K562 (cell line): ENCODE data around the gene VEGFB. TPM values are rescaled to one million over a fixed set of nuclear protein-coding genes. Genes with fewer than 3 reads are reported as not detected.
A peak's percentile ranks its signal among the peaks of the same experiment; 100 is the strongest.

Source experiments
- ATAC-seq: fragments of 200-7000 bp; cut with Tn5 transposase; 3 replicates; pipeline ENCODE4 v1.9.1; 2020; ENCODE audit warnings: moderate library complexity
- BruUV-seq: library from RNA; stranded (reverse); fragments of 400-500 nt; replicated peaks from 2 replicates; lab custom pipeline; 2021; lab: Mats Ljungman, UMichigan
- CTCF ChIA-PET: fragments of 300-600 bp; formaldehyde crosslinking; extraction: SDS; loops from one replicate; lab custom pipeline; 2021; ENCODE audit warnings: low intra/inter-chr PET ratio; lab: Yijun Ruan, JAX
- POLR2A ChIA-PET: fragments of 300-600, 350-650 bp; sonication (Branson Sonifier 250); formaldehyde crosslinking; extraction: SDS; loops from one replicate; lab custom pipeline; 2021; ENCODE audit warnings: antibody characterized with exemption, inconsistent platforms; lab: Yijun Ruan, JAX
- DNase-seq, 4 experiments: peaks; one replicate each; pipeline versions ENCODE4 v3.0.0 to v3.0.0-alpha.2; 2011 to 2018; ENCODE audit warnings: low spot score in 3 of 4, mixed read lengths in 3 of 4; ENCODE audit errors: extremely low read depth in 1 of 4
- FAIRE-seq: peaks from 2 replicates; lab custom pipeline; 2011; peaks lifted over from hg19 to GRCh38; lab: Jason Lieb, UNC
- H2AFZ ChIP-seq: 2 replicates; pipeline ENCODE4 v1.6.0; 2011; ENCODE audit warnings: low read depth, low read length, control low read depth, inconsistent platforms
- H3K27ac ChIP-seq: fragments of 200-600 bp; 3 replicates; pipeline ENCODE4 v1.8.0; 2011; ENCODE audit warnings: low read depth, mild to moderate bottlenecking, control low read depth, inconsistent platforms, low read length, moderate library complexity, mixed read lengths; ENCODE audit errors: extremely low read depth
- H3K27me3 ChIP-seq, 2 experiments: fragments of 300-600 bp in 1 of 2; 2 replicates in 1 of 2; 3 replicates in 1 of 2; pipeline versions ENCODE4 v1.6.0 to v1.8.0; 2011; ENCODE audit warnings: inconsistent platforms in 2 of 2, low read length in 2 of 2, mild to moderate bottlenecking in 1 of 2, mixed read lengths in 1 of 2, moderate library complexity in 1 of 2; ENCODE audit not compliant: control insufficient read depth in 2 of 2, insufficient read depth in 2 of 2
- H3K36me3 ChIP-seq: fragments of 300-600 bp; 3 replicates; pipeline ENCODE4 v1.8.0; 2011; ENCODE audit warnings: mild to moderate bottlenecking, low read length, inconsistent platforms; ENCODE audit not compliant: control insufficient read depth, insufficient read depth
- H3K4me1 ChIP-seq, 2 experiments: fragments of 200-600 bp in 1 of 2; replicated peaks in 1 of 2; 2 replicates in 1 of 2; 3 replicates in 1 of 2; pipeline versions ENCODE4 v1.5.1 to v1.8.0; 2011; ENCODE audit warnings: inconsistent platforms in 2 of 2, low read length in 2 of 2, mild to moderate bottlenecking in 1 of 2, mixed read lengths in 1 of 2, moderate library complexity in 1 of 2; ENCODE audit not compliant: control insufficient read depth in 2 of 2, insufficient read depth in 2 of 2
- H3K4me2 ChIP-seq: 2 replicates; pipeline ENCODE4 v1.6.1; 2011; ENCODE audit warnings: low read length, control low read depth, inconsistent platforms, mixed read lengths; ENCODE audit not compliant: insufficient read depth
- H3K4me3 ChIP-seq: fragments of 200-600 bp; sonication (generic), shearing (Covaris generic); 2 replicates; pipeline ENCODE4 v1.5.1; 2016; ENCODE audit warnings: control low read depth, inconsistent platforms
- H3K79me2 ChIP-seq: fragments of 200-600 bp; 3 replicates; pipeline ENCODE4 v1.8.0; 2011; ENCODE audit warnings: low read length, inconsistent platforms; ENCODE audit not compliant: control insufficient read depth, insufficient read depth
- H3K9ac ChIP-seq, 2 experiments: 2 replicates each; pipeline versions ENCODE4 v1.6.0 to v1.6.1; 2011; ENCODE audit warnings: low read depth in 2 of 2, low read length in 2 of 2, control low read depth in 1 of 2, inconsistent platforms in 1 of 2, mild to moderate bottlenecking in 1 of 2, mixed read lengths in 1 of 2; ENCODE audit not compliant: insufficient read depth in 1 of 2
- H3K9me1 ChIP-seq: one replicate; pipeline ENCODE4 v1.6.0; 2011; ENCODE audit warnings: inconsistent platforms, mild to moderate bottlenecking, low read length, moderate library complexity; ENCODE audit not compliant: control insufficient read depth, insufficient read depth
- H3K9me3 ChIP-seq: replicated peaks from 2 replicates; pipeline ENCODE4 v1.5.1; 2011; ENCODE audit warnings: low read depth, low read length, inconsistent platforms; ENCODE audit not compliant: control insufficient read depth, insufficient read depth
- H4K20me1 ChIP-seq: replicated peaks from 2 replicates; pipeline ENCODE4 v1.6.1; 2011; ENCODE audit warnings: low read length, inconsistent platforms, mixed read lengths; ENCODE audit not compliant: control insufficient read depth, insufficient read depth
- CAMTA2 ChIP-seq: fragments of 250-450 bp; sonication (Bioruptor Pico); conservative IDR thresholded peaks from 2 replicates; pipeline ENCODE4 v1.5.1; 2022
- CBX8 ChIP-seq: fragments of 200-600 bp; sonication (generic); IDR thresholded peaks from 2 replicates; pipeline ENCODE4 v1.6.1; 2012; ENCODE audit warnings: borderline replicate concordance, mixed run types, low read depth, mild to moderate bottlenecking, moderate library complexity, mixed read lengths, low read length, control low read depth, inconsistent platforms; ENCODE audit not compliant: poor library complexity, severe bottlenecking; ENCODE audit errors: extremely low read depth
- CTCFL ChIP-seq: IDR thresholded peaks from 2 replicates; pipeline ENCODE4 v1.6.1; 2011; ENCODE audit warnings: borderline replicate concordance, low read depth, mild to moderate bottlenecking, moderate library complexity, low read length; ENCODE audit not compliant: insufficient read depth, poor library complexity, severe bottlenecking
- FOXA3 ChIP-seq, 2 experiments: fragments of 450-650 bp in 1 of 2; sonication (generic) in 1 of 2; formaldehyde crosslinking; IDR thresholded peaks in 1 of 2; conservative IDR thresholded peaks in 1 of 2; 2 replicates each; pipeline versions ENCODE4 v1.4.0 to v1.8.0; 2020 to 2022; ENCODE audit warnings: mild to moderate bottlenecking in 2 of 2, missing genetic modification reagents in 1 of 2
- HDGF ChIP-seq: fragments of 450-650 bp; IDR thresholded peaks from 2 replicates; pipeline ENCODE4 v1.6.1; 2016
- MCM7 ChIP-seq, 2 experiments: fragments of 450-650 bp; IDR thresholded peaks; 2 replicates each; pipeline ENCODE4 v1.6.1; 2016 to 2018
- PTRF ChIP-seq: fragments of 450-650 bp; IDR thresholded peaks from 2 replicates; pipeline ENCODE4 v1.6.1; 2016; ENCODE audit warnings: mild to moderate bottlenecking, missing genetic modification characterization, missing compliant biosample characterization
- RBFOX2 ChIP-seq: fragments of 200-400 bp; formaldehyde crosslinking; IDR thresholded peaks from 2 replicates; pipeline ENCODE4 v1.6.1; 2017; ENCODE audit warnings: low read depth, mild to moderate bottlenecking, low read length, moderate library complexity
- RFX5 ChIP-seq: IDR thresholded peaks from 2 replicates; pipeline ENCODE4 v1.6.1; 2011; ENCODE audit warnings: low read depth, mild to moderate bottlenecking, improper control_type of control experiment, low read length
- SAFB ChIP-seq: fragments of 200-400 bp; formaldehyde crosslinking; IDR thresholded peaks from 2 replicates; pipeline ENCODE4 v1.6.1; 2017; ENCODE audit warnings: low read depth, low read length, borderline replicate concordance
- SIN3B ChIP-seq: fragments of 450-650 bp; IDR thresholded peaks from 2 replicates; pipeline ENCODE4 v1.6.1; 2017; ENCODE audit warnings: low read depth, mild to moderate bottlenecking, moderate library complexity
- TEAD2 ChIP-seq: fragments of 450-650 bp; IDR thresholded peaks from 2 replicates; pipeline ENCODE4 v1.6.1; 2016; ENCODE audit warnings: missing genetic modification characterization, control low read depth, missing compliant biosample characterization
- WGBS: fragments of 100-300 bp; shearing (Covaris generic); methylation state at CpG from one replicate; pipeline ENCODE4 v1.1.6; 2016; ENCODE audit warnings: low coverage, mixed read lengths; ENCODE audit not compliant: insufficient coverage; ENCODE audit errors: missing lambda C conversion rate; 5-methylcytosine and 5-hydroxymethylcytosine counted together
- in situ Hi-C: fragments of 300-500 bp; cut with MboI; formaldehyde crosslinking; loops from 4 replicates; pipeline ENCODE4 v1.15.0; 2018; ENCODE audit warnings: inconsistent platforms, mixed read lengths
- intact Hi-C: fragments of 100-400 bp; cut with micrococcal nuclease; formaldehyde crosslinking; loops from 2 replicates; pipeline ENCODE4 v1.14.2; 2022
- polyA plus RNA-seq, 8 experiments: library from polyadenylated mRNA; depleted of rRNA in 4 of 8; stranded (reverse) in 5 of 8; unstranded in 3 of 8; fragments of >200 nt; fragmentation: Nextera tagmentation in 2 of 8; fragmentation: Illumina TruSeq in 1 of 8; extraction: Ambion mirVana in 2 of 8; extraction: Trizol in 1 of 8; gene quantifications; 2 replicates each; pipeline versions ENCODE4 v1.2.1 to v1.2.3, GENCODE V29; 2011 to 2014; ENCODE audit warnings: inconsistent platforms in 1 of 8, missing spikeins in 1 of 8
- total RNA-seq, 7 experiments: library from RNA; depleted of rRNA in 6 of 7; stranded (reverse); fragments of >200 nt in 6 of 7; fragmentation: Illumina TruSeq in 2 of 7; extraction: Trizol in 2 of 7; gene quantifications; 2 replicates each; pipeline versions ENCODE4 v1.2.1 to v1.2.3, GENCODE V29; 2011 to 2021; ENCODE audit warnings: low replicate concordance in 1 of 7
- TF ChIP-seq, protein P1 (sequence below): sonication (generic); formaldehyde crosslinking; IDR thresholded peaks from 2 replicates; pipeline ENCODE4 v1.8.0; 2022; ENCODE audit warnings: mild to moderate bottlenecking, missing genetic modification reagents

VEGFB gene
- total and polyA plus RNA-seq, 9 of the 15 experiments (the other 6 are each of a cell fraction or from before 2014, with no cell fraction given) = 11.0 to 83.4 (median 25.7) TPM

- H3K36me3 ChIP-seq = peaks cover 86% of the 10 kb centered on the region
- WGBS = 86% methylated on average over 16 of the region's 16 CpGs
- TSS peak; percentile 31 for BruUV-seq
- no peak for TF ChIP-seq CTCFL
- peak; percentile 20; the same call in 1 of the 2 replicates for TF ChIP-seq RBFOX2
- TF ChIP-seq MCM7 (IDR thresholded peaks at IDR 0.05) = no peak
- 0 out of 4 replicates have a peak, but pooled peaks of 1 of the 2 experiments have one; percentile 20 for TF ChIP-seq FOXA3 (CRISPR knock-in tag; conservative IDR thresholded peaks at IDR 0.05 in 1 of 2, IDR thresholded peaks at IDR 0.05 in 1 of 2)
- TF ChIP-seq TEAD2 (tag) = no peak
- TF ChIP-seq SIN3B = no peak
- TF ChIP-seq CAMTA2 (CRISPR knock-in tag) = no peak
- no peak for TF ChIP-seq CBX8
- no peak for TF ChIP-seq HDGF
- no peak for TF ChIP-seq SAFB
- TF ChIP-seq RFX5 = no peak
- TF ChIP-seq, protein P1, sequence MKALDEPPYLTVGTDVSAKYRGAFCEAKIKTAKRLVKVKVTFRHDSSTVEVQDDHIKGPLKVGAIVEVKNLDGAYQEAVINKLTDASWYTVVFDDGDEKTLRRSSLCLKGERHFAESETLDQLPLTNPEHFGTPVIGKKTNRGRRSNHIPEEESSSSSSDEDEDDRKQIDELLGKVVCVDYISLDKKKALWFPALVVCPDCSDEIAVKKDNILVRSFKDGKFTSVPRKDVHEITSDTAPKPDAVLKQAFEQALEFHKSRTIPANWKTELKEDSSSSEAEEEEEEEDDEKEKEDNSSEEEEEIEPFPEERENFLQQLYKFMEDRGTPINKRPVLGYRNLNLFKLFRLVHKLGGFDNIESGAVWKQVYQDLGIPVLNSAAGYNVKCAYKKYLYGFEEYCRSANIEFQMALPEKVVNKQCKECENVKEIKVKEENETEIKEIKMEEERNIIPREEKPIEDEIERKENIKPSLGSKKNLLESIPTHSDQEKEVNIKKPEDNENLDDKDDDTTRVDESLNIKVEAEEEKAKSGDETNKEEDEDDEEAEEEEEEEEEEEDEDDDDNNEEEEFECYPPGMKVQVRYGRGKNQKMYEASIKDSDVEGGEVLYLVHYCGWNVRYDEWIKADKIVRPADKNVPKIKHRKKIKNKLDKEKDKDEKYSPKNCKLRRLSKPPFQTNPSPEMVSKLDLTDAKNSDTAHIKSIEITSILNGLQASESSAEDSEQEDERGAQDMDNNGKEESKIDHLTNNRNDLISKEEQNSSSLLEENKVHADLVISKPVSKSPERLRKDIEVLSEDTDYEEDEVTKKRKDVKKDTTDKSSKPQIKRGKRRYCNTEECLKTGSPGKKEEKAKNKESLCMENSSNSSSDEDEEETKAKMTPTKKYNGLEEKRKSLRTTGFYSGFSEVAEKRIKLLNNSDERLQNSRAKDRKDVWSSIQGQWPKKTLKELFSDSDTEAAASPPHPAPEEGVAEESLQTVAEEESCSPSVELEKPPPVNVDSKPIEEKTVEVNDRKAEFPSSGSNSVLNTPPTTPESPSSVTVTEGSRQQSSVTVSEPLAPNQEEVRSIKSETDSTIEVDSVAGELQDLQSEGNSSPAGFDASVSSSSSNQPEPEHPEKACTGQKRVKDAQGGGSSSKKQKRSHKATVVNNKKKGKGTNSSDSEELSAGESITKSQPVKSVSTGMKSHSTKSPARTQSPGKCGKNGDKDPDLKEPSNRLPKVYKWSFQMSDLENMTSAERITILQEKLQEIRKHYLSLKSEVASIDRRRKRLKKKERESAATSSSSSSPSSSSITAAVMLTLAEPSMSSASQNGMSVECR (CRISPR knock-in tag) = peak; percentile 32; the same call in 1 of the 2 replicates
- no peak for TF ChIP-seq PTRF (tag)
Measured at GRCh38 chr11:64204080-64204440, 30.3 kb upstream of the VEGFB start.

More at GRCh38 chr11:64204080-64204440, 30.3 kb upstream of the VEGFB start:
- Histone ChIP-seq H3K9me1 (peaks cover 8% of the 10 kb centered on the region), H4K20me1 (no peaks in the 10 kb centered on the region; the same call in 1 of the 2 replicates), H2AFZ (no peak overlapping the region), H3K27ac (peak overlapping the region; percentile 29; the same call in 2 of the 3 replicates), H3K4me2 (no peak overlapping the region), H3K4me3 (no peak overlapping the region), H3K9me3 (no peaks in the 10 kb centered on the region), H3K9ac (peak overlapping the region in 1 of 2 experiments; percentile 49; a peak in 2 of 4 replicates), H3K27me3 (no peaks in the 10 kb centered on the region), H3K79me2 (peaks cover 35% of the 10 kb centered on the region), H3K4me1 (peaks cover 35 to 55% of the 10 kb centered on the region in 2 experiments)
- CTCF ChIA-PET = interaction anchor here (0.7 to 1.8 kb wide), 4 partner anchors 65 to 163 kb away, joined by 4 to 11 read pairs (median 8); no protein-coding TSS in a partner anchor
- POLR2A ChIA-PET = interaction anchor here (0.6 to 8.2 kb wide), 9 partner anchors 13 to 153 kb away, joined by 3 to 77 read pairs (median 6); partner anchors contain the start of genes CATSPERZ, ESRRA, NUDT22 and TRPT1
- in situ Hi-C loops (no loop called here), intact Hi-C loops (loop anchor here (1.0 kb wide), 2 partner anchors 66 to 100 kb away; no protein-coding TSS in a partner anchor)
- no peak for DNase-seq
- FAIRE-seq = no peak
- no peak for ATAC-seq
